Right lung (tissue), 10 donors: ENCODE results near the gene FOXR2. TPM values are rescaled to one million over a fixed set of nuclear protein-coding genes. Genes with fewer than 3 reads are reported as not detected.

ENCODE experiments used
- DNase-seq, 2 donors: peaks; one replicate each; pipeline ENCODE4 v3.0.0-alpha.2; 2013
- long read RNA-seq, 8 donors: transcript quantifications; one replicate each; lab custom pipeline, GENCODE V29; 2026
- polyA plus RNA-seq, 5 donors: library from polyadenylated mRNA; unstranded; fragments of 120-200 nt; gene quantifications; one replicate each; pipeline versions ENCODE4 v1.2.1 to v1.2.3, GENCODE V29; 2013; ENCODE audit warnings: inconsistent platforms in 1 of 5, low replicate concordance in 1 of 5; ENCODE audit not compliant: insufficient read length in 5 of 5, insufficient read depth in 1 of 5

Gene FOXR2
- polyA plus RNA-seq: not detected
- long read RNA-seq, donor 1: 0 reads
- long read RNA-seq, donor 2: 0 reads
- long read RNA-seq, donor 3: 0 reads
- long read RNA-seq, donor 4: 0 reads
- long read RNA-seq, donor 5: 0 reads
- long read RNA-seq, donor 6: 0 reads
- long read RNA-seq, donor 7: 0 reads
- long read RNA-seq, donor 8: 0 reads

- no peak for DNase-seq
Measured at GRCh38 chrX:55623100-55623499, at the start of gene FOXR2. Gene FOXR2, plus strand, starts transcription at chrX:55623400. Its CDS starts 312 bp downstream, at chrX:55623712.

- DNase-seq: no peak
Measured at GRCh38 chrX:55579115-55579514, 44.1 kb upstream of the FOXR2 start.

DNA sequence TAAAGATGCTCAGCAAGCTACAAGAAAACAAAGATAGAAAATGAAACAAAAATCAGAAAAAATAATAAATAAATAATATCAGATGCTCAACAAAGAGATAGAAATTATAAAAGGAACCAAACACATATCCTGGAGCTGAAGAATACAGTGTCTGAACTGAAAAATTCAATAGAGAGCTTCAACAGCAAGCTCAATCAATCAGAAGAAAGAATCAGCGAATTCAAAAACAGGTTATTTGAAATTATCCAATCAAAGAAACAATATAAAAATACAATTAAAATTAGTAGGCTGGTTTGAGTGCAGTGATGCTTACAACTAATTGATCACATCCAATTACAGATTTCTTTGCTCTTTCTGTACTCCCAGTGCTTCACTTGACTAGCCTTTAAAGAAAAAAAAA lies 40.8 kb upstream of the FOXR2 start:
- no peak for DNase-seq

- no peak for DNase-seq
Measured at GRCh38 chrX:55593296-55593695, 29.9 kb upstream of the FOXR2 start.

DNA sequence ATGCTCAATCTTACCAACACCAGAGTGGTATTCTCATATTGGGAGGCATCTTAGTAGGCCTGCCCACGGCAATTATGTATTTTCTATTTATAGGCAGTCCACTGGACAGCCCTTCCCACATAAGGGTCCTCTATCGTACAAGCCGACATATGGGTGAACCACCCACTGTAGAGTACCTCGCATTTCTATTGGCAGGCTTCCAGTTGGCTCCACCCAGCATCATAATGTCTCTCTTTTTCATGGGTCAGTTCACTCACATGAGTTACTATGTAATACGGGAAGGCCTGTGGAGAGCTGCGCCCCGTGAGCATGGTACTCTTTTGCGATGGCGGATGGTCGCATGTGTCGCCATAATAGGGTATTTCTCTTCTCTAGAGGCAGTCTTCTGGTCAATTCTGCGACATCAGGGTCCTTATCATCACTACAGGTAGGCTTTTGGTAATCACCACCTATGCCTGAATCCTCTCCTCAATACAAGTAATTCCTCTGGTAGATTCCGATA lies 29.4 kb upstream of the FOXR2 start:
- DNase-seq: no peak

DNA sequence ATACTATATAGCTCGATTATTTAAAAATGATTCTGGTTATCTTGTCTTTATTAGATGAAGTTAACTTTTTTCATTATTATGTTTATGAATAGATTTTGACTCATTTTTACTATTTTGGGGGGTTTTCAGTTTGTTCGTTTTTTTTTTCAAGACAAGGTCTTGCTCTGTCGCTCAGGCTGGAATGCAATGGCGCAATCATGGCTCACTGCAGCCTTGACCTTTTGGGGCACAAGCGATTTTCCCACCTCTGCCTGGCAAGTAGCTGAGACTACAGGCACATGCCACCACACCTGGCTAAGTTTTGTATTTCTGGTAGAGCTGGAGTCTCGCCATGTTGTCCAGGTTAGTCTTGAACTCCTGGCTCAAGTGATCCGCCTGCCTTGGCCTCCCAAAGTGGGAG lies 24.9 kb upstream of the FOXR2 start:
- no peak for DNase-seq

DNA sequence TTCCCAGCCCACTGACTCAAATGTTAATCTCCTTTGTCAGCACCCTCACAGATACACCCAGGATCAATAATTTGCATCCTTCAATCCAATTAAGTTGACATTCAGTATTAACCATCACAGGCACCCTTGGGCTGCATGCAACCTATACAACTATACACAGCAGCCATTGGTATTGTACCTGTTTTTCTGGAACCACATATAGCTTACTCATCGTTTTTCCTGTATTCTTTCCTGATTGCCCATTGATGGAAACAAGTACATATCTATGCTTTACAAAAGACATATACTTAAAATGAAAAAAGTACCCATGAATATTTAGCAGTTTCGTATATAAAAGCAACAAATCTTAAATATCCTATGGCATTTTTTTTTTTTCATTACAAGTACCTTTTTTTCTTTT lies 3.7 kb upstream of the FOXR2 start:
- no peak for DNase-seq

DNA sequence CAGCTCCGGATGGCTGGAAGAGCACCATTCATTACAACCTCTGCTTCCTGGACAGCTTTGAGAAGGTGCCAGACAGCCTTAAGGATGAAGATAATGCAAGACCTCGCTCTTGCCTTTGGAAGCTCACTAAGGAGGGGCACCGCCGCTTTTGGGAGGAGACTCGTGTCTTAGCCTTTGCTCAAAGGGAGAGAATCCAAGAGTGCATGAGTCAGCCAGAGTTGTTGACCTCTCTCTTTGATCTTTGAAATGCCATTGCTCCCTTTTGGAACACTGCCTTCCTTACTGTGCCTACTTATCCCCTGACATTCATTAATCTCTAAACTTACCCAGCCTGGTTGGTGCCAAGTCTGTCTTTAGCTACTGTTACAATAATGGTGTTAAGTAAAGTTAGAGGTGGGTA lies 1.2 kb downstream of the FOXR2 start:
- peak; percentile 1 to 2 for DNase-seq

GRCh38 chrX:55636109-55636508 lies 12.9 kb downstream of the FOXR2 start:
- DNase-seq: no peak

- DNase-seq: no peak
Measured at GRCh38 chrX:55638933-55639332, 15.7 kb downstream of the FOXR2 start.

GRCh38 chrX:55640854-55641253 lies 17.7 kb downstream of the FOXR2 start:
- no peak for DNase-seq

DNA sequence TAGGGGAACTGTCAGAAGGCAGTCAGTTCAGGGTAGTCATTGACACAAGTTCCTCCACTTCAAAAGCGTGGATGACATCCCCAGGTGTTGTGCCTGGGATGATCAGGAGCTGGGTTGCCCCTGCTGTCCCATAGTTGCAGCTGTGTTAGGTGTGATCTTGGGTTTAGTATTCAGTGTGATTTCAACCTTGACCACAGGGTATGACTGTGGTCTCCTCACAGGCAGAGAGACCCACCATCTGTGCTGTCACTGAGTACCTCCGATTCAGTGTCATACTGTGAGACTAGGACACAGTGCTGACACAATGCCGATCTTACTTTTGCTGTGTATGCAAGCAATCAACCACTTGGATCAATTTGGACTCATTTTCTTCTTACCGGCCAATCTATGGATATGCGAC lies 25.2 kb downstream of the FOXR2 start:
- no peak for DNase-seq

DNA sequence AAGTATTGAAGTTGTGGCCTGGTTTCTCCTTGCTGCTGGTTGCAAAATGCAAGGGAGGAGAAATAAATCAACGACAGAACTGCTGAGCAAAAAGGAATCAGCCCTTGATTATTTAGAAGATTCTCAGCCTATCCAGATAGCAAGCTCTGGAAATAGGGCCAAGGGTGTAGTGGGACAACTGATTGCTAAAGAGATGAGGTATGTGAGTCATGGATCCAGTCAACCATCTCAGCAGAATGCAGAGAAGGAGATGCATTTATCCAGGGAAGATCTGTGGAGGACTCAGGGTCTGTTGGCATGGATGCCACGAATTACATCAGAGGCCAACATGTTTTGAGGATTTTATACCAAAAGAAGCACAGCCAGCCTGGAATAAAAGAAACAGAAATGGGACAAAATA lies 36.7 kb downstream of the FOXR2 start:
- DNase-seq: no peak

DNA sequence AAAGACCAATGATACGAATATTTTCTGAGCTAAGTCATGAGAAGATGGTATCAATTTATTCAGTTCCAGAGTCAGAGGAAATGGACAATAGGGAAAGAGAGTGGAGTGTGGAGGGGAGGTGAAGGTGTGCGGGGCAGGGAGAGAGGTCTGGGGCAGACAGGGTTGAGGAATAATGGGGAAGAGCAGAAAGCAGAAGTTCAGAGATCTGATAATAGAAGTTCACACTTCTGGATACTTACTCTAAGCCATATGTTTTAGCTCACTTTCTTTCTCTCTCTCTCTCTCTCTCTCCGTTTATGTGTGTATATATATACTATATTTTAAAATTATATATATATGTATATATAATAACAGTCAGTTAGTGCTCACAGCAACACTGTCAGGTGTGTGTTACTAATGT lies 40.4 kb downstream of the FOXR2 start:
- no peak for DNase-seq

- DNase-seq: no peak
Measured at GRCh38 chrX:55668084-55668483, 44.9 kb downstream of the FOXR2 start.

Other genes starting within 250 kb of the FOXR2 start
- gene MAGEH1, start 171.3 kb upstream of the FOXR2 start, polyA plus RNA-seq: 10 to 100 TPM; 60.2 to 82.6 (median 65.8) TPM
- 10 to 100 TPM in 2 of 5 donors, 1 to 10 TPM in 3; 6.6 to 10.7 (median 9.8) TPM for gene USP51, start 133.6 kb upstream of the FOXR2 start, polyA plus RNA-seq
- 10 to 100 TPM; 28.8 to 49.1 (median 45.9) TPM for gene RRAGB, start 94.3 kb downstream of the FOXR2 start, polyA plus RNA-seq